K562 (cell line): Measurements from ENCODE around the gene ZNHIT6. TPM values are rescaled to one million over a fixed set of nuclear protein-coding genes. Genes with fewer than 3 reads are reported as not detected.

ENCODE experiments used
- ATAC-seq: fragments of 200-7000 bp; cut with Tn5 transposase; 3 replicates; pipeline ENCODE4 v1.9.1; 2020; ENCODE audit warnings: moderate library complexity
- BruUV-seq: library from RNA; stranded (reverse); fragments of 400-500 nt; replicated peaks from 2 replicates; lab custom pipeline; 2021; lab: Mats Ljungman, UMichigan
- CTCF ChIA-PET: fragments of 300-600 bp; formaldehyde crosslinking; extraction: SDS; loops from one replicate; lab custom pipeline; 2021; ENCODE audit warnings: low intra/inter-chr PET ratio; lab: Yijun Ruan, JAX
- POLR2A ChIA-PET: fragments of 300-600, 350-650 bp; sonication (Branson Sonifier 250); formaldehyde crosslinking; extraction: SDS; loops from one replicate; lab custom pipeline; 2021; ENCODE audit warnings: antibody characterized with exemption, inconsistent platforms; lab: Yijun Ruan, JAX
- DNase-seq, 4 experiments: peaks; one replicate each; pipeline versions ENCODE4 v3.0.0 to v3.0.0-alpha.2; 2011 to 2018; ENCODE audit warnings: low spot score in 3 of 4, mixed read lengths in 3 of 4; ENCODE audit errors: extremely low read depth in 1 of 4
- FAIRE-seq: peaks from 2 replicates; lab custom pipeline; 2011; peaks lifted over from hg19 to GRCh38; lab: Jason Lieb, UNC
- H2AFZ ChIP-seq: 2 replicates; pipeline ENCODE4 v1.6.0; 2011; ENCODE audit warnings: low read depth, low read length, control low read depth, inconsistent platforms
- H3K27ac ChIP-seq: fragments of 200-600 bp; 3 replicates; pipeline ENCODE4 v1.8.0; 2011; ENCODE audit warnings: low read depth, mild to moderate bottlenecking, control low read depth, inconsistent platforms, low read length, moderate library complexity, mixed read lengths; ENCODE audit errors: extremely low read depth
- H3K27me3 ChIP-seq, 2 experiments: fragments of 300-600 bp in 1 of 2; 2 replicates in 1 of 2; 3 replicates in 1 of 2; pipeline versions ENCODE4 v1.6.0 to v1.8.0; 2011; ENCODE audit warnings: inconsistent platforms in 2 of 2, low read length in 2 of 2, mild to moderate bottlenecking in 1 of 2, mixed read lengths in 1 of 2, moderate library complexity in 1 of 2; ENCODE audit not compliant: control insufficient read depth in 2 of 2, insufficient read depth in 2 of 2
- H3K36me3 ChIP-seq: fragments of 300-600 bp; 3 replicates; pipeline ENCODE4 v1.8.0; 2011; ENCODE audit warnings: mild to moderate bottlenecking, low read length, inconsistent platforms; ENCODE audit not compliant: control insufficient read depth, insufficient read depth
- H3K4me1 ChIP-seq, 2 experiments: fragments of 200-600 bp in 1 of 2; replicated peaks in 1 of 2; 2 replicates in 1 of 2; 3 replicates in 1 of 2; pipeline versions ENCODE4 v1.5.1 to v1.8.0; 2011; ENCODE audit warnings: inconsistent platforms in 2 of 2, low read length in 2 of 2, mild to moderate bottlenecking in 1 of 2, mixed read lengths in 1 of 2, moderate library complexity in 1 of 2; ENCODE audit not compliant: control insufficient read depth in 2 of 2, insufficient read depth in 2 of 2
- H3K4me2 ChIP-seq: 2 replicates; pipeline ENCODE4 v1.6.1; 2011; ENCODE audit warnings: low read length, control low read depth, inconsistent platforms, mixed read lengths; ENCODE audit not compliant: insufficient read depth
- H3K4me3 ChIP-seq: fragments of 200-600 bp; sonication (generic), shearing (Covaris generic); 2 replicates; pipeline ENCODE4 v1.5.1; 2016; ENCODE audit warnings: control low read depth, inconsistent platforms
- H3K79me2 ChIP-seq: fragments of 200-600 bp; 3 replicates; pipeline ENCODE4 v1.8.0; 2011; ENCODE audit warnings: low read length, inconsistent platforms; ENCODE audit not compliant: control insufficient read depth, insufficient read depth
- H3K9ac ChIP-seq, 2 experiments: 2 replicates each; pipeline versions ENCODE4 v1.6.0 to v1.6.1; 2011; ENCODE audit warnings: low read depth in 2 of 2, low read length in 2 of 2, control low read depth in 1 of 2, inconsistent platforms in 1 of 2, mild to moderate bottlenecking in 1 of 2, mixed read lengths in 1 of 2; ENCODE audit not compliant: insufficient read depth in 1 of 2
- H3K9me1 ChIP-seq: one replicate; pipeline ENCODE4 v1.6.0; 2011; ENCODE audit warnings: inconsistent platforms, mild to moderate bottlenecking, low read length, moderate library complexity; ENCODE audit not compliant: control insufficient read depth, insufficient read depth
- H3K9me3 ChIP-seq: replicated peaks from 2 replicates; pipeline ENCODE4 v1.5.1; 2011; ENCODE audit warnings: low read depth, low read length, inconsistent platforms; ENCODE audit not compliant: control insufficient read depth, insufficient read depth
- H4K20me1 ChIP-seq: replicated peaks from 2 replicates; pipeline ENCODE4 v1.6.1; 2011; ENCODE audit warnings: low read length, inconsistent platforms, mixed read lengths; ENCODE audit not compliant: control insufficient read depth, insufficient read depth
- EP300 ChIP-seq: IDR thresholded peaks from 2 replicates; pipeline ENCODE4 v1.6.1; 2012; ENCODE audit warnings: low read length, improper control_type of control experiment
- HDGF ChIP-seq: fragments of 450-650 bp; IDR thresholded peaks from 2 replicates; pipeline ENCODE4 v1.6.1; 2016
- HNRNPK ChIP-seq: fragments of 200-400 bp; formaldehyde crosslinking; IDR thresholded peaks from one replicate; pipeline ENCODE4 v1.6.1; 2018; ENCODE audit warnings: mild to moderate bottlenecking, low read depth, low read length; ENCODE audit not compliant: poor library complexity, severe bottlenecking
- MIER1 ChIP-seq: fragments of 450-650 bp; IDR thresholded peaks from 2 replicates; pipeline ENCODE4 v1.6.1; 2016; ENCODE audit warnings: antibody characterized with exemption, mild to moderate bottlenecking, low read depth
- NFATC3 ChIP-seq: fragments of 450-650 bp; IDR thresholded peaks from 2 replicates; pipeline ENCODE4 v1.6.1; 2017; ENCODE audit warnings: mild to moderate bottlenecking
- NR1H2 ChIP-seq: sonication (generic); formaldehyde crosslinking; IDR thresholded peaks from 2 replicates; pipeline ENCODE4 v1.4.0; 2020; ENCODE audit warnings: mild to moderate bottlenecking, missing genetic modification reagents
- PHF8 ChIP-seq: fragments of 200-600 bp; sonication (generic); IDR thresholded peaks from 2 replicates; pipeline ENCODE4 v1.6.1; 2012; ENCODE audit warnings: mixed run types, mild to moderate bottlenecking, inconsistent platforms, low read length, moderate library complexity, borderline replicate concordance
- RBM15 ChIP-seq: fragments of 200-400 bp; formaldehyde crosslinking; IDR thresholded peaks from 2 replicates; pipeline ENCODE4 v1.6.1; 2018; ENCODE audit warnings: mild to moderate bottlenecking, low read length, moderate library complexity; ENCODE audit not compliant: insufficient read depth
- RBM17 ChIP-seq: fragments of 200-400 bp; formaldehyde crosslinking; IDR thresholded peaks from 2 replicates; pipeline ENCODE4 v1.6.1; 2017; ENCODE audit warnings: low read depth, mild to moderate bottlenecking, low read length, borderline replicate concordance
- SNRNP70 ChIP-seq: fragments of 200-400 bp; formaldehyde crosslinking; optimal IDR thresholded peaks from 2 replicates; pipeline ENCODE3; 2017; ENCODE audit warnings: low read depth, low read length
- ZFP1 ChIP-seq: fragments of 450-650 bp; formaldehyde crosslinking; IDR thresholded peaks from 2 replicates; pipeline ENCODE4 v1.4.0; 2020; ENCODE audit warnings: mild to moderate bottlenecking, mixed read lengths
- ZNF583 ChIP-seq: fragments of 250-450 bp; sonication (Bioruptor Pico); IDR thresholded peaks from 2 replicates; pipeline ENCODE4 v1.4.0; 2020
- ZSCAN32 ChIP-seq: fragments of 450-650 bp; formaldehyde crosslinking; IDR thresholded peaks from 2 replicates; pipeline ENCODE4 v1.4.0; 2020; ENCODE audit warnings: mild to moderate bottlenecking, moderate library complexity
- WGBS: fragments of 100-300 bp; shearing (Covaris generic); methylation state at CpG from one replicate; pipeline ENCODE4 v1.1.6; 2016; ENCODE audit warnings: low coverage, mixed read lengths; ENCODE audit not compliant: insufficient coverage; ENCODE audit errors: missing lambda C conversion rate; 5-methylcytosine and 5-hydroxymethylcytosine counted together
- in situ Hi-C: fragments of 300-500 bp; cut with MboI; formaldehyde crosslinking; loops from 4 replicates; pipeline ENCODE4 v1.15.0; 2018; ENCODE audit warnings: inconsistent platforms, mixed read lengths
- intact Hi-C: fragments of 100-400 bp; cut with micrococcal nuclease; formaldehyde crosslinking; loops from 2 replicates; pipeline ENCODE4 v1.14.2; 2022
- polyA plus RNA-seq, 8 experiments: library from polyadenylated mRNA; depleted of rRNA in 4 of 8; stranded (reverse) in 5 of 8; unstranded in 3 of 8; fragments of >200 nt; fragmentation: Nextera tagmentation in 2 of 8; fragmentation: Illumina TruSeq in 1 of 8; extraction: Ambion mirVana in 2 of 8; extraction: Trizol in 1 of 8; gene quantifications; 2 replicates each; pipeline versions ENCODE4 v1.2.1 to v1.2.3, GENCODE V29; 2011 to 2014; ENCODE audit warnings: inconsistent platforms in 1 of 8, missing spikeins in 1 of 8
- total RNA-seq, 7 experiments: library from RNA; depleted of rRNA in 6 of 7; stranded (reverse); fragments of >200 nt in 6 of 7; fragmentation: Illumina TruSeq in 2 of 7; extraction: Trizol in 2 of 7; gene quantifications; 2 replicates each; pipeline versions ENCODE4 v1.2.1 to v1.2.3, GENCODE V29; 2011 to 2021; ENCODE audit warnings: low replicate concordance in 1 of 7
- TF ChIP-seq, protein P1 (sequence below): sonication (generic); formaldehyde crosslinking; IDR thresholded peaks from 2 replicates; pipeline ENCODE4 v1.8.0; 2022; ENCODE audit warnings: mild to moderate bottlenecking, missing genetic modification reagents
- TF ChIP-seq, protein P2 (sequence below): IDR thresholded peaks from 2 replicates; pipeline ENCODE4 v1.6.1; 2016; ENCODE audit warnings: missing genetic modification characterization, missing compliant biosample characterization
- TF ChIP-seq, protein P3 (sequence below), 2 experiments: IDR thresholded peaks; 2 replicates each; pipeline ENCODE4 v1.6.1; 2012; ENCODE audit warnings: improper control_type of control experiment in 2 of 2, low read depth in 2 of 2, low read length in 2 of 2, borderline replicate concordance in 1 of 2

ZNHIT6 gene
- total and polyA plus RNA-seq, 9 of the 15 experiments (the other 6 are each of a cell fraction or from before 2014, with no cell fraction given): 15.4 to 37.6 (median 21.7) TPM

DNA sequence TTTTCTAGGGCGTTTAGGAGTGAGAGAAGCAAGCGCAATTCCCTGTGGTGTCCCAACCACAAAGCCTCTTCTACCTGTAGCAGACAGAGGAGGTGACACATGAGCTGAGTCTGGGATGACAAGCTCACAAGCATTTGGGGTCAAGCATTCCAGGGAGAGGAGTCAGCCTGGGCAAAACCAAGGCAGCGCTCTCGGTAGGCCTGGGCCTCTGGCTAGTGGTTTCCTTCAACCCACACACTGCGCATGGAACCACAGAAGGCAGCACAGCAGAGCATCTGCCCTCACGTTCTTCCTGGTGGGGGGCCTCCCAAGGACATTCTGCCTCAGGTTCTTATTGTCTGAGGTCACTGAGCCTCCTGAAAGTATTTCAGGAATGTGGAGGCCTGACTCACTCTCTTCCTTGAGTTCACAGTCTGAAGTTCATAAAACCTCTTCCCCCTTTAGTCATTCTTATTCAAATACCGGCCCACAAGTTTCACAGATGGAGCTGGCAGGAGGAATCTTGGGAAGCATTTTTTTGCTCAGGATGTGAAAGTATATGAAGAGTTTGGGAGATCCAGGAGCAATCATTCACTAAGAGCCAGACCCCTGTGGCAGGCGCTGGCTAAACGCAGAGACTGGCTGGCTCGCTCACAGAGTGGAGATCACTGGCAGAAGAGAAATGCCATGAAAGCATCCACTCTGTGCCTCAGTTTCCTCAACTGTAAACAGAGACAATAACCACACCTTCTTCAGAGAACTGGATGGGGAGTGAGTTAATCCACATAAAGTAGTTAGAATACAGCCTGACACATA is 100.9 kb downstream of the ZNHIT6 start (continued):
- TF ChIP-seq ZSCAN32 (CRISPR knock-in tag) (no peak), ZNF583 (CRISPR knock-in tag) (no peak), HDGF (no peak), HNRNPK (no peak), RBM15 (no peak), EP300 (no peak), NR1H2 (CRISPR knock-in tag) (no peak), PHF8 (no peak)
- TF ChIP-seq, protein P1, sequence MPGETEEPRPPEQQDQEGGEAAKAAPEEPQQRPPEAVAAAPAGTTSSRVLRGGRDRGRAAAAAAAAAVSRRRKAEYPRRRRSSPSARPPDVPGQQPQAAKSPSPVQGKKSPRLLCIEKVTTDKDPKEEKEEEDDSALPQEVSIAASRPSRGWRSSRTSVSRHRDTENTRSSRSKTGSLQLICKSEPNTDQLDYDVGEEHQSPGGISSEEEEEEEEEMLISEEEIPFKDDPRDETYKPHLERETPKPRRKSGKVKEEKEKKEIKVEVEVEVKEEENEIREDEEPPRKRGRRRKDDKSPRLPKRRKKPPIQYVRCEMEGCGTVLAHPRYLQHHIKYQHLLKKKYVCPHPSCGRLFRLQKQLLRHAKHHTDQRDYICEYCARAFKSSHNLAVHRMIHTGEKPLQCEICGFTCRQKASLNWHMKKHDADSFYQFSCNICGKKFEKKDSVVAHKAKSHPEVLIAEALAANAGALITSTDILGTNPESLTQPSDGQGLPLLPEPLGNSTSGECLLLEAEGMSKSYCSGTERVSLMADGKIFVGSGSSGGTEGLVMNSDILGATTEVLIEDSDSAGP (CRISPR knock-in tag): no peak

DNA sequence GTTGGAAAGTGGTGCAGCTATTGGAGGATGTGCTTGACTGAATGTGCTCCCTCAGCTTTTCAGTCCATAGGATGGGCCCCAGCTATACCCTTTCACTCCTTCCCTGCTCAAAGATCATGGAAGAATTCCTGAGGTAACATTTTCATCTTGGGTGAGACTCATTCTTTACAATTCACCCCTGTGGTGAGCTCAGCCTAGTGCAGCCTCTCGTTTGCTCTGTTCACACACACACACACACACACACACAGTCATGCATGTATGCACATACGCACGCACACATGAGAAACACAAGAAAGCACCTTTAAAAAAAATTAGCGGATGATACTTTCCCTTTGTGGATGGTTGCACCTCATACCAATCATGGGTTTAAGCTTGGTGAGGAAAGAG is 101.8 kb downstream of the ZNHIT6 start:
- Histone ChIP-seq H3K79me2 (no peaks in the 10 kb centered on the region), H3K27ac (no peak overlapping the region), H3K27me3 (peaks cover 0 to 5% of the 10 kb centered on the region in 2 experiments; a peak in 2 of 5 replicates), H3K9ac (no peak overlapping the region), H3K4me3 (no peak overlapping the region), H3K9me1 (no peaks in the 10 kb centered on the region), H3K36me3 (no peaks in the 10 kb centered on the region), H2AFZ (no peak overlapping the region), H4K20me1 (no peaks in the 10 kb centered on the region), H3K4me1 (no peaks in the 10 kb centered on the region), H3K4me2 (no peak overlapping the region), H3K9me3 (no peaks in the 10 kb centered on the region)
- ChIA-PET CTCF (no interaction called here), POLR2A (interaction anchor here (0.8 to 1.0 kb wide), 2 partner anchors 12 to 20 kb away, joined by 3 read pairs; no protein-coding TSS in a partner anchor)
- DNase-seq: no peak
- WGBS: 48% methylated on average over 4 of the region's 4 CpGs
- in situ Hi-C loops: no loop called here
- BruUV-seq: no TSS peak
- intact Hi-C loops: no loop called here
- ATAC-seq: no peak; the same call in 2 of the 3 replicates
- FAIRE-seq: no peak
- TF ChIP-seq, protein P2, sequence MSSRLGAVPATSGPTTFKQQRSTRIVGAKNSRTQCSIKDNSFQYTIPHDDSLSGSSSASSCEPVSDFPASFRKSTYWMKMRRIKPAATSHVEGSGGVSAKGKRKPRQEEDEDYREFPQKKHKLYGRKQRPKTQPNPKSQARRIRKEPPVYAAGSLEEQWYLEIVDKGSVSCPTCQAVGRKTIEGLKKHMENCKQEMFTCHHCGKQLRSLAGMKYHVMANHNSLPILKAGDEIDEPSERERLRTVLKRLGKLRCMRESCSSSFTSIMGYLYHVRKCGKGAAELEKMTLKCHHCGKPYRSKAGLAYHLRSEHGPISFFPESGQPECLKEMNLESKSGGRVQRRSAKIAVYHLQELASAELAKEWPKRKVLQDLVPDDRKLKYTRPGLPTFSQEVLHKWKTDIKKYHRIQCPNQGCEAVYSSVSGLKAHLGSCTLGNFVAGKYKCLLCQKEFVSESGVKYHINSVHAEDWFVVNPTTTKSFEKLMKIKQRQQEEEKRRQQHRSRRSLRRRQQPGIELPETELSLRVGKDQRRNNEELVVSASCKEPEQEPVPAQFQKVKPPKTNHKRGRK (tag): no peak
- TF ChIP-seq RBM17 (no peak), MIER1 (no peak), ZFP1 (no peak), SNRNP70 (no peak), NFATC3 (no peak)
- TF ChIP-seq, protein P3, sequence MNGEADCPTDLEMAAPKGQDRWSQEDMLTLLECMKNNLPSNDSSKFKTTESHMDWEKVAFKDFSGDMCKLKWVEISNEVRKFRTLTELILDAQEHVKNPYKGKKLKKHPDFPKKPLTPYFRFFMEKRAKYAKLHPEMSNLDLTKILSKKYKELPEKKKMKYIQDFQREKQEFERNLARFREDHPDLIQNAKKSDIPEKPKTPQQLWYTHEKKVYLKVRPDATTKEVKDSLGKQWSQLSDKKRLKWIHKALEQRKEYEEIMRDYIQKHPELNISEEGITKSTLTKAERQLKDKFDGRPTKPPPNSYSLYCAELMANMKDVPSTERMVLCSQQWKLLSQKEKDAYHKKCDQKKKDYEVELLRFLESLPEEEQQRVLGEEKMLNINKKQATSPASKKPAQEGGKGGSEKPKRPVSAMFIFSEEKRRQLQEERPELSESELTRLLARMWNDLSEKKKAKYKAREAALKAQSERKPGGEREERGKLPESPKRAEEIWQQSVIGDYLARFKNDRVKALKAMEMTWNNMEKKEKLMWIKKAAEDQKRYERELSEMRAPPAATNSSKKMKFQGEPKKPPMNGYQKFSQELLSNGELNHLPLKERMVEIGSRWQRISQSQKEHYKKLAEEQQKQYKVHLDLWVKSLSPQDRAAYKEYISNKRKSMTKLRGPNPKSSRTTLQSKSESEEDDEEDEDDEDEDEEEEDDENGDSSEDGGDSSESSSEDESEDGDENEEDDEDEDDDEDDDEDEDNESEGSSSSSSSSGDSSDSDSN (IDR thresholded peaks at IDR 0.05; ENCODE audit: borderline replicate concordance in 1 of 2, low read depth in 2 of 2, low read length in 2 of 2): no peak
